Nephron progenitor cell (in vitro differentiated cells): ENCODE results near the gene ATXN2.

Experiments used
- DNase-seq: peaks from one replicate; pipeline ENCODE4 v3.0.0; 2021
- H3K27ac Mint-ChIP-seq: 2 replicates; pipeline ENCODE4 v1.8.0; 2021; ENCODE audit warnings: mild to moderate bottlenecking, moderate library complexity, mixed read lengths
- H3K27me3 Mint-ChIP-seq: 2 replicates; pipeline ENCODE4 v1.8.0; 2021; ENCODE audit warnings: mild to moderate bottlenecking, low read depth, mixed read lengths; ENCODE audit not compliant: poor library complexity
- H3K36me3 Mint-ChIP-seq: 2 replicates; pipeline ENCODE4 v1.8.0; 2021; ENCODE audit warnings: low read depth, mixed read lengths
- H3K4me1 Mint-ChIP-seq: 2 replicates; pipeline ENCODE4 v1.8.0; 2021; ENCODE audit warnings: mixed read lengths
- H3K4me3 Mint-ChIP-seq: 2 replicates; pipeline ENCODE4 v1.8.0; 2021; ENCODE audit warnings: mild to moderate bottlenecking, moderate library complexity, mixed read lengths
- H3K9me3 Mint-ChIP-seq: 2 replicates; pipeline ENCODE4 v1.8.0; 2021; ENCODE audit warnings: mild to moderate bottlenecking, moderate library complexity, mixed read lengths
- CTCF ChIP-seq: fragments of 200-600 bp; sonication (generic); IDR thresholded peaks from 2 replicates; pipeline ENCODE4 v1.5.0; 2021; ENCODE audit warnings: antibody characterized with exemption

ATXN2 gene

GRCh38 chr12:111439657-111440151, 159.4 kb downstream of the ATXN2 start:
- Mint-ChIP-seq H3K9me3 (no peaks in the 10 kb centered on the region), H3K4me1 (peaks cover 41% of the 10 kb centered on the region), H3K27ac (peak overlapping the region; percentile 82), H3K36me3 (peaks cover 23% of the 10 kb centered on the region), H3K4me3 (no peak overlapping the region), H3K27me3 (no peaks in the 10 kb centered on the region)
- DNase-seq, result no peak
- TF ChIP-seq CTCF, result no peak

DNA sequence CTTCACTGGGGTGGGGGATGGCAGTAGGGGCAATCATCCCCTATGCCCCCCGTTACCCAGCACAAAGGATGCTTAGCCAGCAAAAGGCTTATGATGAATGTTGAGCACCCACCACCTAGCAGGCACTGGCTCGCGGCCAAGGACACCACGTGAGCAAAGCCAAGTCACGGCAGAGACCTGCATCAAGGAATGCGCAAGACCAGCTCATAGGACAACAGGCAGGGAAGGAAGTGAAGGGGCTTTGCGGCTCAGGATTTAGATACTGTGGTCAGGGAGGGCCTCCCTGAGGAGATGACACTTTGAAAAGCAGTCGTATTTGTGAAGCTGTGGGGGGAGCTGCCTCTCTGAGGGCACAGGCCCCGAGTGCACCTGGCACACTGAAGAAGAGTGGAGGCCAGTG, 160.6 kb downstream of the ATXN2 start:
- H3K27ac Mint-ChIP-seq, result peak overlapping the region; percentile 86
- no peak overlapping the region for H3K4me3 Mint-ChIP-seq
- no peaks in the 10 kb centered on the region for H3K27me3 Mint-ChIP-seq
- no peak for TF ChIP-seq CTCF
- H3K4me1 Mint-ChIP-seq, result peaks cover 47% of the 10 kb centered on the region
- DNase-seq, result no peak
- H3K9me3 Mint-ChIP-seq, result no peaks in the 10 kb centered on the region
- peaks cover 13% of the 10 kb centered on the region for H3K36me3 Mint-ChIP-seq

- no peak for TF ChIP-seq CTCF
- peak overlapping the region; percentile 86 for H3K27ac Mint-ChIP-seq
- DNase-seq, result no peak
- H3K9me3 Mint-ChIP-seq, result no peaks in the 10 kb centered on the region
- H3K4me1 Mint-ChIP-seq, result peaks cover 42% of the 10 kb centered on the region
- no peaks in the 10 kb centered on the region for H3K27me3 Mint-ChIP-seq
- H3K4me3 Mint-ChIP-seq, result no peak overlapping the region
- peaks cover 7% of the 10 kb centered on the region for H3K36me3 Mint-ChIP-seq
Measured at GRCh38 chr12:111437816-111438454, 161.2 kb downstream of the ATXN2 start.

- Mint-ChIP-seq H3K27ac (peak overlapping the region; percentile 80), H3K36me3 (peaks cover 5% of the 10 kb centered on the region), H3K27me3 (no peaks in the 10 kb centered on the region), H3K4me1 (peaks cover 42% of the 10 kb centered on the region), H3K4me3 (no peak overlapping the region), H3K9me3 (no peaks in the 10 kb centered on the region)
- no peak for TF ChIP-seq CTCF
- no peak for DNase-seq
Measured at GRCh38 chr12:111436811-111437210, 162.3 kb downstream of the ATXN2 start.

GRCh38 chr12:111436266-111436665, 162.8 kb downstream of the ATXN2 start:
- Mint-ChIP-seq H3K27ac (peak overlapping the region; percentile 80), H3K4me1 (peaks cover 47% of the 10 kb centered on the region), H3K4me3 (no peak overlapping the region), H3K9me3 (no peaks in the 10 kb centered on the region), H3K27me3 (no peaks in the 10 kb centered on the region), H3K36me3 (peaks cover 5% of the 10 kb centered on the region)
- no peak for TF ChIP-seq CTCF
- no peak for DNase-seq

DNA sequence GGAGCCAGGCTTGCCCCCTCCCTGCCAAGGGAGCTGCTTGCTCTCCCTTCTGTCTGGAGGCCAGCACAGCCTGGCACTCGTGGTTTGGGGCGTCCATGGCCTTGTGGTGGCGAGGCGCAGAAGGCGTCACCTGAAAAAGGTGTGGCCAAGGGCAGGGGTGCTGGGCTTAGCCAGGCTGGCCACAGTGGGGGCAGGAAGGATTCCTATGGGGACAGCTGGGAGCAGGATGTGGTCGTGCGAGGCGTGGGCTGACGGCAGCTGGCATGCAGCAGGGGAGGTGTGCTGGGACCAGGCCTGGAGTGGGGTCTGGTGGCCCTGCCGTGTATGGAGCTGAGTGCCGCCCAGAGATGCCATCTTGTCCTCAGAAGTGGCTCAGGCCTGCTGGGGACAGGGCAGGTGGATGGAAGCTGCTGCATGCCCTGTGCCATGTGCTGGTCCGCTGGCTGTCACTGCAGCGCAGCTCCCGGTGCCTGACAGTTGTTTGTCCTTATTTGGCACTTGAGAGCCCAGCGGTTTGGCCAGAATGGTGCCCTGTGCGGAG, 163.4 kb downstream of the ATXN2 start:
- Mint-ChIP-seq H3K4me3 (no peak overlapping the region), H3K36me3 (peaks cover 5% of the 10 kb centered on the region), H3K4me1 (peaks cover 51% of the 10 kb centered on the region), H3K27ac (no peak overlapping the region), H3K9me3 (no peaks in the 10 kb centered on the region), H3K27me3 (no peaks in the 10 kb centered on the region)
- DNase-seq, result no peak
- TF ChIP-seq CTCF, result no peak
